Left kidney (tissue), 2 donors: ENCODE measurements around the gene PDHA1. TPM values are rescaled to one million over a fixed set of nuclear protein-coding genes. Genes with fewer than 3 reads are reported as not detected.
A peak's percentile ranks its signal among the peaks of the same experiment; 100 is the strongest.

Source experiments
- DNase-seq: peaks from one replicate; pipeline ENCODE4 v3.0.0-alpha.2; 2013
- polyA plus RNA-seq: library from polyadenylated mRNA; unstranded; fragments of 120-200 nt; gene quantifications from one replicate; pipeline ENCODE4 v1.2.1, GENCODE V29; 2013; ENCODE audit not compliant: insufficient read length

PDHA1 gene
- polyA plus RNA-seq, 1 donor: 254 TPM

GRCh38 chrX:19372547-19373331, 29.0 kb downstream of the PDHA1 start:
- peak; percentile 12 for DNase-seq

GRCh38 chrX:19373351-19373891, 29.7 kb downstream of the PDHA1 start:
- DNase-seq: no peak

GRCh38 chrX:19375546-19375945, 31.8 kb downstream of the PDHA1 start:
- no peak for DNase-seq

GRCh38 chrX:19377799-19378198, 34.1 kb downstream of the PDHA1 start:
- no peak for DNase-seq

GRCh38 chrX:19381326-19381725, 37.6 kb downstream of the PDHA1 start:
- no peak for DNase-seq

- peak; percentile 20 for DNase-seq
Measured at GRCh38 chrX:19382555-19383145, 38.9 kb downstream of the PDHA1 start.

GRCh38 chrX:19386679-19387078, 43.0 kb downstream of the PDHA1 start:
- DNase-seq: no peak

- no peak for DNase-seq
Measured at GRCh38 chrX:19388064-19388679, 44.4 kb downstream of the PDHA1 start.

- no peak for DNase-seq
Measured at GRCh38 chrX:19388741-19389140, 45.0 kb downstream of the PDHA1 start.

- DNase-seq: no peak
Measured at GRCh38 chrX:19389227-19389845, 45.6 kb downstream of the PDHA1 start.

- no peak for DNase-seq
Measured at GRCh38 chrX:19392078-19392477, 48.4 kb downstream of the PDHA1 start.

- DNase-seq: no peak
Measured at GRCh38 chrX:19392703-19393102, 49.0 kb downstream of the PDHA1 start.

- DNase-seq: no peak
Measured at GRCh38 chrX:19403696-19404095, 60.0 kb downstream of the PDHA1 start.

GRCh38 chrX:19410259-19410658, 66.5 kb downstream of the PDHA1 start:
- no peak for DNase-seq

Other genes with a start within 250 kb of the PDHA1 start
- gene ADGRG2, start 221.5 kb upstream of the PDHA1 start, polyA plus RNA-seq: 26.6 TPM
- 4.6 TPM for gene MAP3K15, start 171.6 kb downstream of the PDHA1 start, polyA plus RNA-seq